Naive thymus-derived CD4-positive, alpha-beta T cell (primary cell): ENCODE measurements around the gene TMEM235. TPM values are rescaled to one million over a fixed set of nuclear protein-coding genes. Genes with fewer than 3 reads are reported as not detected.
A peak's percentile ranks its signal among the peaks of the same experiment; 100 is the strongest.
"Not testable (repeated sequence)": the region's sequence is repeated elsewhere in the genome, so short reads cannot be mapped to it uniquely, and the experiment has no call there.

Source experiments
- ATAC-seq: fragments of 150-1000 bp; cut with Tn5 transposase; 2 replicates; pipeline ENCODE4 v1.10.0; 2021; ENCODE audit warnings: mild to moderate bottlenecking, moderate library complexity
- CTCF ChIA-PET: fragments of 350-600 bp; sonication (Branson Sonifier 250); formaldehyde crosslinking; loops from one replicate; lab custom pipeline; 2021; ENCODE audit warnings: antibody characterized with exemption; lab: Charles Lee
- POLR2A ChIA-PET: fragments of 350-600 bp; sonication (Branson Sonifier 250); formaldehyde crosslinking; loops from one replicate; lab custom pipeline; 2021; ENCODE audit warnings: antibody characterized with exemption, inconsistent platforms; lab: Charles Lee
- DNase-seq, 9 donors: peaks; one replicate each; pipeline versions ENCODE4 v3.0.0 to v3.0.0-alpha.2; 2020 to 2022; ENCODE audit warnings: mixed read lengths in 1 of 9
- H3K27ac ChIP-seq: one replicate; pipeline ENCODE4 v1.7.0; 2013; ENCODE audit warnings: mild to moderate bottlenecking, low read depth, low read length, moderate library complexity
- H3K27me3 ChIP-seq, 2 donors: one replicate each; pipeline ENCODE4 v1.7.0; 2013; ENCODE audit warnings: low read length in 2 of 2, mild to moderate bottlenecking in 2 of 2, moderate library complexity in 2 of 2; ENCODE audit not compliant: control insufficient read depth in 2 of 2, insufficient read depth in 2 of 2
- H3K36me3 ChIP-seq, 3 experiments: 1 replicate in 2 of 3; 2 replicates in 1 of 3; pipeline ENCODE4 v1.7.0; 2013; ENCODE audit warnings: low read length in 3 of 3, mild to moderate bottlenecking in 3 of 3, moderate library complexity in 1 of 3; ENCODE audit not compliant: insufficient read depth in 3 of 3, control insufficient read depth in 2 of 3
- H3K4me1 ChIP-seq, 2 donors: one replicate each; pipeline ENCODE4 v1.7.0; 2013; ENCODE audit warnings: low read length in 2 of 2, mild to moderate bottlenecking in 2 of 2, moderate library complexity in 1 of 2; ENCODE audit not compliant: control insufficient read depth in 2 of 2, insufficient read depth in 2 of 2
- H3K4me3 ChIP-seq: 2 replicates; pipeline ENCODE4 v1.7.0; 2013; ENCODE audit warnings: mild to moderate bottlenecking, low read length
- H3K9me3 ChIP-seq, 3 experiments: 1 replicate in 2 of 3; 2 replicates in 1 of 3; pipeline ENCODE4 v1.7.0; 2013; ENCODE audit warnings: low read length in 3 of 3; ENCODE audit not compliant: control insufficient read depth in 2 of 3
- H3K27ac Mint-ChIP-seq, 9 donors: one replicate each; pipeline ENCODE4 v1.8.0; 2020 to 2022; ENCODE audit warnings: mixed read lengths in 9 of 9, mild to moderate bottlenecking in 8 of 9, moderate library complexity in 5 of 9, inconsistent platforms in 2 of 9
- H3K27me3 Mint-ChIP-seq, 5 donors: one replicate each; pipeline ENCODE4 v1.8.0; 2021 to 2022; ENCODE audit warnings: mixed read lengths in 5 of 5, mild to moderate bottlenecking in 1 of 5
- H3K36me3 Mint-ChIP-seq, 5 donors: one replicate each; pipeline ENCODE4 v1.8.0; 2020 to 2022; ENCODE audit warnings: mixed read lengths in 5 of 5, mild to moderate bottlenecking in 3 of 5, inconsistent platforms in 1 of 5
- H3K4me1 Mint-ChIP-seq, 7 donors: one replicate each; pipeline ENCODE4 v1.8.0; 2020 to 2022; ENCODE audit warnings: mixed read lengths in 7 of 7, mild to moderate bottlenecking in 3 of 7, inconsistent platforms in 1 of 7
- H3K4me3 Mint-ChIP-seq, 10 donors: one replicate each; pipeline ENCODE4 v1.8.0; 2020 to 2022; ENCODE audit warnings: mild to moderate bottlenecking in 10 of 10, mixed read lengths in 10 of 10, moderate library complexity in 6 of 10, inconsistent platforms in 2 of 10
- H3K9me3 Mint-ChIP-seq, 11 donors: one replicate each; pipeline ENCODE4 v1.8.0; 2020 to 2022; ENCODE audit warnings: mixed read lengths in 11 of 11, mild to moderate bottlenecking in 4 of 11, inconsistent platforms in 1 of 11, moderate library complexity in 1 of 11
- intact Hi-C, 2 donors: fragments of 100-400 bp; cut with micrococcal nuclease; formaldehyde crosslinking; loops; one replicate each; pipeline ENCODE4 v1.15.1; 2023
- polyA plus RNA-seq, 2 donors: library from polyadenylated mRNA; unstranded; fragments of 300-500 nt; fragmentation: Illumina TruSeq; gene quantifications; one replicate each; pipeline ENCODE4 v1.2.3, GENCODE V29; 2021
- total RNA-seq, 6 experiments: library from RNA in 5 of 6; stranded (reverse) in 5 of 6; gene quantifications; 1 replicate in 5 of 6; 2 replicates in 1 of 6; pipeline ENCODE4 v1.2.3 and lab custom pipeline; 2021 to 2026

Gene TMEM235
- total and polyA plus RNA-seq, 7 experiments from 2014 or later = not detected

GRCh38 chr17:78252111-78252634, 20.7 kb downstream of the TMEM235 start:
- Histone ChIP-seq H3K27ac (peak overlapping the region; percentile 87), H3K27me3 (no peaks in the 10 kb centered on the region), H3K4me1 (peaks cover 37 to 58% of the 10 kb centered on the region in 2 donors), H3K9me3 (no peaks in the 10 kb centered on the region), H3K4me3 (peak overlapping the region; percentile 73), H3K36me3 (peaks cover 0 to 24% (median 0%) of the 10 kb centered on the region in 3 experiments)
- Mint-ChIP-seq H3K27me3 (peaks cover 0 to 3% (median 0%) of the 10 kb centered on the region in 5 donors), H3K9me3 (peaks cover 0 to 6% (median 0%) of the 10 kb centered on the region in 11 donors), H3K27ac (peak overlapping the region; percentile 91 to 100 (median 98)), H3K36me3 (peaks cover 0 to 10% (median 4%) of the 10 kb centered on the region in 5 donors), H3K4me1 (peaks cover 28 to 66% (median 58%) of the 10 kb centered on the region in 7 donors), H3K4me3 (peak overlapping the region; percentile 82 to 96 (median 92))
- ATAC-seq (peak; percentile 84), DNase-seq (peak; percentile 41 to 97 (median 95))
- POLR2A ChIA-PET = interaction anchor here (0.6 to 4.6 kb wide), 28 partner anchors 7 to 532 kb away, joined by 3 to 26 read pairs (median 4); partner anchors contain the start of genes SOCS3, TMC8 and TNRC6C
- intact Hi-C loops = loop anchor here (1.0 to 10.0 kb wide), 17 partner anchors 10 to 1783 kb away; partner anchors contain the start of genes CCDC40 (in 1 of the 2), PGS1 (in 1 of the 2), SOCS3 (in 1 of the 2) and TBC1D16 (in 1 of the 2)
- CTCF ChIA-PET = interaction anchor here (0.5 to 4.8 kb wide), 17 partner anchors 11 to 172 kb away, joined by 3 to 50 read pairs (median 5); partner anchors contain the start of gene TMC8

GRCh38 chr17:78252701-78253635, 21.5 kb downstream of the TMEM235 start:
- Mint-ChIP-seq H3K27me3 (no peaks in the 10 kb centered on the region), H3K27ac (peak overlapping the region; percentile 91 to 100 (median 98)), H3K9me3 (peaks cover 0 to 6% (median 0%) of the 10 kb centered on the region in 11 donors), H3K36me3 (peaks cover 0 to 6% (median 0%) of the 10 kb centered on the region in 5 donors), H3K4me1 (peaks cover 32 to 74% (median 66%) of the 10 kb centered on the region in 7 donors), H3K4me3 (peak overlapping the region; percentile 82 to 96 (median 92))
- ATAC-seq = no peak
- DNase-seq = peak in 2 of 9 donors; percentile 42 to 61
- ChIA-PET POLR2A (interaction anchor here (0.6 to 4.6 kb wide), 21 partner anchors 10 to 531 kb away, joined by 3 to 26 read pairs (median 4); partner anchors contain the start of genes PGS1, TMC8 and TNRC6C), CTCF (interaction anchor here (0.5 to 4.8 kb wide), 9 partner anchors 10 to 168 kb away, joined by 3 to 50 read pairs (median 5); no protein-coding TSS in a partner anchor)
- H3K9me3 ChIP-seq = no peaks in the 10 kb centered on the region
- peak overlapping the region; percentile 87 for H3K27ac ChIP-seq
- no peaks in the 10 kb centered on the region for H3K27me3 ChIP-seq
- intact Hi-C loops = loop anchor here (1.0 to 10.0 kb wide), 17 partner anchors 9 to 1782 kb away; partner anchors contain the start of genes CCDC40 (in 1 of the 2), PGS1 (in 1 of the 2), SOCS3 (in 1 of the 2) and TBC1D16 (in 1 of the 2)
- H3K4me3 ChIP-seq = peak overlapping the region; percentile 73
- peaks cover 0 to 24% (median 0%) of the 10 kb centered on the region in 3 experiments for H3K36me3 ChIP-seq
- peaks cover 37 to 66% of the 10 kb centered on the region in 2 donors for H3K4me1 ChIP-seq

GRCh38 chr17:78253636-78253945, 22.2 kb downstream of the TMEM235 start:
- not testable (repeated sequence) for DNase-seq, ATAC-seq, H3K9me3 Mint-ChIP-seq, H3K27me3 Mint-ChIP-seq, H3K9me3 ChIP-seq, H3K36me3 Mint-ChIP-seq, H3K27me3 ChIP-seq
- H3K27ac ChIP-seq = peak overlapping the region; percentile 88
- H3K36me3 ChIP-seq = peaks cover 0 to 18% (median 0%) of the 10 kb centered on the region in 3 experiments
- H3K4me1 Mint-ChIP-seq = peaks cover 36 to 77% (median 70%) of the 10 kb centered on the region in 7 donors
- peak overlapping the region; percentile 77 to 96 (median 86) for H3K4me3 Mint-ChIP-seq
- intact Hi-C loops = loop anchor here (2.0 to 10.0 kb wide), 11 partner anchors 61 to 1781 kb away; partner anchors contain the start of genes CCDC40 (in 1 of the 2), TBC1D16 (in 1 of the 2), TMC6 (in 1 of the 2) and TMC8 (in 1 of the 2)
- ChIA-PET POLR2A (interaction anchor here (0.7 to 4.6 kb wide), 6 partner anchors 9 to 169 kb away, joined by 3 to 23 read pairs (median 5); partner anchors contain the start of genes PGS1 and TMC8), CTCF (interaction anchor here (4.8 kb wide), 1 partner anchor 167 kb away, joined by 50 read pairs; no protein-coding TSS in a partner anchor)
- H3K4me3 ChIP-seq = peak overlapping the region; percentile 90
- H3K4me1 ChIP-seq = peaks cover 42 to 72% of the 10 kb centered on the region in 2 donors
- H3K27ac Mint-ChIP-seq = peak overlapping the region; percentile 86 to 99 (median 98)

- no peaks in the 10 kb centered on the region for H3K9me3 ChIP-seq
- Mint-ChIP-seq H3K4me1 (peaks cover 36 to 78% (median 72%) of the 10 kb centered on the region in 7 donors), H3K27me3 (no peaks in the 10 kb centered on the region), H3K36me3 (peaks cover 0 to 2% (median 0%) of the 10 kb centered on the region in 5 donors), H3K4me3 (peak overlapping the region; percentile 77 to 96 (median 86)), H3K9me3 (peaks cover 0 to 6% (median 0%) of the 10 kb centered on the region in 11 donors), H3K27ac (peak overlapping the region; percentile 88 to 99 (median 98))
- DNase-seq (peak; percentile 75 to 85 (median 84)), ATAC-seq (peak; percentile 64)
- H3K27me3 ChIP-seq = no peaks in the 10 kb centered on the region
- ChIA-PET POLR2A (interaction anchor here (0.6 to 4.6 kb wide), 10 partner anchors 9 to 168 kb away, joined by 3 to 23 read pairs (median 4); partner anchors contain the start of genes PGS1 and TMC8), CTCF (interaction anchor here (1.4 kb wide), 1 partner anchor 167 kb away, joined by 5 read pairs; no protein-coding TSS in a partner anchor)
- peaks cover 46 to 74% of the 10 kb centered on the region in 2 donors for H3K4me1 ChIP-seq
- H3K36me3 ChIP-seq = peaks cover 0 to 13% (median 0%) of the 10 kb centered on the region in 3 experiments
- intact Hi-C loops = loop anchor here (1.0 to 10.0 kb wide), 14 partner anchors 40 to 1781 kb away; partner anchors contain the start of genes TNRC6C (in 2 of the 2), BIRC5 (in 1 of the 2), CCDC40 (in 1 of the 2) and SOCS3 (in 1 of the 2)
- peak overlapping the region; percentile 88 for H3K27ac ChIP-seq
- peak overlapping the region; percentile 90 for H3K4me3 ChIP-seq
Measured at GRCh38 chr17:78253946-78254672, 22.7 kb downstream of the TMEM235 start.

GRCh38 chr17:78255029-78255656, 23.7 kb downstream of the TMEM235 start:
- peak overlapping the region; percentile 75 to 99 (median 98) for H3K27ac Mint-ChIP-seq
- H3K27me3 Mint-ChIP-seq = no peaks in the 10 kb centered on the region
- Histone ChIP-seq H3K9me3 (no peaks in the 10 kb centered on the region), H3K36me3 (peaks cover 0 to 3% (median 0%) of the 10 kb centered on the region in 3 experiments), H3K27me3 (no peaks in the 10 kb centered on the region), H3K4me1 (peaks cover 47 to 83% of the 10 kb centered on the region in 2 donors), H3K27ac (no peak overlapping the region), H3K4me3 (no peak overlapping the region)
- intact Hi-C loops = loop anchor here (10.0 kb wide), 3 partner anchors 370 to 1780 kb away; partner anchors contain the start of genes CCDC40 (in 1 of the 2), TBC1D16 (in 1 of the 2) and USP36 (in 1 of the 2)
- DNase-seq (no peak), ATAC-seq (no peak)
- peaks cover 0 to 2% (median 0%) of the 10 kb centered on the region in 5 donors for H3K36me3 Mint-ChIP-seq
- POLR2A ChIA-PET = interaction anchor here (0.6 to 4.6 kb wide), 12 partner anchors 8 to 297 kb away, joined by 3 to 23 read pairs (median 6); partner anchors contain the start of genes TMC8 and TNRC6C
- CTCF ChIA-PET = interaction anchor here (0.6 to 1.4 kb wide), 6 partner anchors 15 to 863 kb away, joined by 3 to 5 read pairs (median 4); no protein-coding TSS in a partner anchor
- H3K4me1 Mint-ChIP-seq = peaks cover 45 to 87% (median 82%) of the 10 kb centered on the region in 7 donors
- peak overlapping the region; percentile 29 to 96 (median 78) for H3K4me3 Mint-ChIP-seq
- H3K9me3 Mint-ChIP-seq = peaks cover 0 to 6% (median 0%) of the 10 kb centered on the region in 11 donors
